ENCODE data around the gene SWT1. TPM values are rescaled to one million over a fixed set of nuclear protein-coding genes. Genes with fewer than 3 reads are reported as not detected.
"Not testable (repeated sequence)": the region's sequence is repeated elsewhere in the genome, so short reads cannot be mapped to it uniquely, and the experiment has no call there.

Gene SWT1
- total RNA-seq, 1 experiment from 2014 or later, result 2.0 TPM

DNA sequence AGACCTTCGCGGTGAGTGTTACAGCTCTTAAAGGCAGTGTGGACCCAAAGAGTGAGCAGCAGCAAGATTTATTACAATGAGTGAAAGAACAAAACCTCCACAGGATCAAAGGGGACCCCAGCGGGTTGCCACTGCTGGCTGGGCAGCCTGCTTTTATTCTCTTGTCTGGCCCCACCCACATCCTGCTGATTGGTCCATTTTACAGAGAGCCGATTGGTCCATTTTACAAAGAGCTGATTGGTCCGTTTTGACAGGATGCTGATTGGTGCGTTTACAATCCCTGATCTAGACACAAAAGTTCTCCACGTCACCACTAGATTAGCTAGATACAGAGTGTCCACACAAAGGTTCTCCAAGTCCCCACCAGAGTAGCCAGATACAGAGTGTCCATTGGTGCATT lies 164.1 kb downstream of the SWT1 start:
- DNase-seq (ENCODE audit: low spot score), result not testable (repeated sequence)

DNA sequence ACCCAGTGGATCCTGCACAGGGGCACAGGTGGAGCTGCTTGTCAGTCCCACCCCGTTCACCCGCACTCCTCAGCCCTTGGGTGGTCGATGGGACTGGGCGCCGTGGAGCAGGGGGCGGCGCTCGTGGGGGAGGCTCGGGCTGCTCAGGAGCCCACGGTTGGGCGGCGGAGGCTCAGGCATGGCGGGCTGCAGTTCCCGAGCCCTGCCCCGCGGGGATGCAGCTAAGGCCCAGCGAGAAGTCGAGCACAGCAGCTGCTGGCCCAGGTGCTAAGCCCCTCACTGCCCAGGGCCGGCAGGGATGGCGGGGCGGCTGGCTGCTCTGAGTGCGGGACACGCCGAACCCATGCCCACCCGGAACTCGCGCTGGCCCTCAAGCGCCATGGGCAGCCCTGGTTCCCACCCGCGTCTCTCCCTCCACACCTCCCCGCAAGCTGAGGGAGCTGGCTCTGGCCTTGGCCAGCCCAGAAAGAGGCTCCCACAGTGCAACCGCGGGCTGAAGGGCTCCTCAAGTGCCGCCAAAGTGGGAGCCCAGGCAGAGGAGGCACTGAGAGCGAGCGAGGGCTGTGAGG lies 164.8 kb downstream of the SWT1 start:
- DNase-seq (ENCODE audit: low spot score), result not testable (repeated sequence)

DNA sequence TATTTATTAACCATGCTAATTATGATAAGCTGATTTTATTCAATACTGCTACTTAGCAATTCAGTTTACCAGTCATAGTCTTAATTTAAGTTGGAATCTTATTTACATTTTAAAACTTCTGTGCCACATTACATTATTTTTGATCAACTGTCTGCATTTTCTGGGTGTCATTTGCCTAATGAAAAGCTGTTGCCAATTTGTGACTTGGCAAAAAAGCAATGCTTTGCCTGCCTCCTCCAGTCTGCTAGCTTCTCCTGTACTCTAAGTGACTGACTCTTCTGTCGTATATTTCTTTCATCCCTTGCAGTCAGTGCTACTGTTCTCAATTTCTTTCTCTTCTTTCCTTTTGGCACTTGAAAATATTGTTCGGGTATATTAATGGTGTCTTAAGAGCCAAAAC lies 165.7 kb downstream of the SWT1 start:
- no peak for DNase-seq (ENCODE audit: low spot score)

DNA sequence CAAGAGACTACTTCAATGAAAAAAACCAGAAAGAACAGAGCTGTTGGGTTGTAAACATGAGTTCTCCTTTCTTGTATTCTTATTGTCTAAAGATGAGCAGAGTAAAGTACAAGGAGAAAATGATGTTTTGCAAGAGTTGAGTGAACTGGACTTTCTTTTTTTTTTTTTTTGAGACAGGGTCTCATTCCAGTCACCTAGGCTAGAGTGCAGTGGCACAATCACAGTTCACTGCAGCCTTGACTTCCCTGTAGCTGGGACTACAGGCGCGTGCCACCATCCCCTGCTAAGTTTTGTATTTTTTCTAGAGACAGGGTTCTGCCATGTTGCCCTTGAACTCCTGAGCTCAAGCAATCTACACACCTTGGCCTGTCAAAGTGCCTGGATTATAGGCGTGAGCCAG lies 167.2 kb downstream of the SWT1 start:
- no peak for DNase-seq (ENCODE audit: low spot score)

DNA sequence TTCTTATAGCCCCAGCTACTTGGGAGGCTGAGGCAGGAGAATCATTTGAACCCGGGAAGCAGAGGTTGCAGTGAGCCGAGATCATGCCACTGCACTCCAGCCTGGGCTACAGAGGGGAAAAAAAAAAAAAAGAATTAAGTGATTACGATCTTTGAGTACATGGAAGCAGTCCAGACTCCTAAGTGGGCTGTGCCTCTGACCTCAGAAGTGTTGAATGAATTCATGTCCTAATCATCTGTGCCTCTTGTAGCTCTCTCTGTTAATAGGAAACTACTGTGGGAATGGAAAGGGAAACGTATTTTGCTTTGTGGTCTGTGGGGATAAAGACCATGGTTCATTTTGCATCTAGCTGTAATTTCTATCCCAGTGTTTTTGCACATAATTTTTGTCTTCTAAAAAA lies 168.4 kb downstream of the SWT1 start:
- no peak for DNase-seq (ENCODE audit: low spot score)

DNA sequence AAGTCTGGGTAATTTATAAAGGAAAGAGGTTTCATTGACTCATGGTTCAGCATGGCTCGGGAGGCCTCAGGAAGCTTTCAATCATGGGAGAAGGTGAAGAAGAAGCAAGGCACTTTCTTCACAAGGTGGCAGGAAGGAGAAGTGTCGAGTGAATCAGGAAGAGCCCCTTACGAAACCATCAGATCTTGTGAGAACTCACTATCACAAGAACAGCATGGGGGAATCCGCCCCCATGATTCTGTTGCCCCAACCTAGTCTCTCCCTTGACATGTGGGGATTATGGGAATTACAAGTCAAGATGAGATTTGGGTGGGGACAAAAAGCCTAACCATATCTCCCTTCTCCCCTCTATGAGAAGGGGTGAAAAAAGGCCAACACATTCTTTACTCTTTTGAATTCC lies 171.3 kb downstream of the SWT1 start:
- no peak for DNase-seq (ENCODE audit: low spot score)

DNA sequence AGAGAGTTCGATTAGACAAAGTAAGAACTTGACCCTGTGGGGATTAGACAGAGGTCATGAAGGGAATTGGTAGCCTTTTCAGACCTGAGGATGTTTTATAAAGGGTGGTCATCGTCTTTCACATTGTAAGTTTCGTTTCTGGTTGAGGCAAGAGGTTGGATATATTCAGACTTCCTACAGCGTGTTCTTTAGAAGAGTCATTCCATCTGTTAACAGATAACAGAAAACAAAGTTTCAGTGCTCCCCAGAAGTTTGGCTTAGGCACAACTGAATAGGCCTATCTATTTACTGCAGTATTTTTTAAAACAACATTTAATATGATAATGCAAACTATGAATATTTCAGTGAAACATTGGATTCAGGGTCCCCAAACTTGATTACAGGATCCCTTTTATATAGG lies 177.2 kb downstream of the SWT1 start:
- no peak for DNase-seq (ENCODE audit: low spot score)

DNA sequence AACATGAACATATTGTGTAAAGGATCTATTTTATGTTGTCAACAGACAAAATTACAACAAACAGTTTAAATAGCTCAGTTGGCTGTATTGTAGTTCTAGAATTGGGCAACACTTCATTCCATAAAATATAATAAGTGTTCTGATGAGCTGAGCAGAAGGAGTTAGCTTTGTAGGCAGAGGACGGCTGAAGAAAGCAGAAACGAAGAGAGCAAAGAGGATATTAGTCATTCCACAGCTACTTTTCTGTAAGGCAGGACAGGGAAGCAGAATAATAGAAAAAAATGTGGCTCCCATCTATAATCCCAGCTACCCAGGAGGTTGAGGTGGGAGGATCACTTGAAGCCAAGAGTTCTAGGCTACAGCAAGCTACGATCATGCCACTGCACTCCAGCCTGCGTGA lies 180.3 kb downstream of the SWT1 start:
- no peak for DNase-seq (ENCODE audit: low spot score)

DNA sequence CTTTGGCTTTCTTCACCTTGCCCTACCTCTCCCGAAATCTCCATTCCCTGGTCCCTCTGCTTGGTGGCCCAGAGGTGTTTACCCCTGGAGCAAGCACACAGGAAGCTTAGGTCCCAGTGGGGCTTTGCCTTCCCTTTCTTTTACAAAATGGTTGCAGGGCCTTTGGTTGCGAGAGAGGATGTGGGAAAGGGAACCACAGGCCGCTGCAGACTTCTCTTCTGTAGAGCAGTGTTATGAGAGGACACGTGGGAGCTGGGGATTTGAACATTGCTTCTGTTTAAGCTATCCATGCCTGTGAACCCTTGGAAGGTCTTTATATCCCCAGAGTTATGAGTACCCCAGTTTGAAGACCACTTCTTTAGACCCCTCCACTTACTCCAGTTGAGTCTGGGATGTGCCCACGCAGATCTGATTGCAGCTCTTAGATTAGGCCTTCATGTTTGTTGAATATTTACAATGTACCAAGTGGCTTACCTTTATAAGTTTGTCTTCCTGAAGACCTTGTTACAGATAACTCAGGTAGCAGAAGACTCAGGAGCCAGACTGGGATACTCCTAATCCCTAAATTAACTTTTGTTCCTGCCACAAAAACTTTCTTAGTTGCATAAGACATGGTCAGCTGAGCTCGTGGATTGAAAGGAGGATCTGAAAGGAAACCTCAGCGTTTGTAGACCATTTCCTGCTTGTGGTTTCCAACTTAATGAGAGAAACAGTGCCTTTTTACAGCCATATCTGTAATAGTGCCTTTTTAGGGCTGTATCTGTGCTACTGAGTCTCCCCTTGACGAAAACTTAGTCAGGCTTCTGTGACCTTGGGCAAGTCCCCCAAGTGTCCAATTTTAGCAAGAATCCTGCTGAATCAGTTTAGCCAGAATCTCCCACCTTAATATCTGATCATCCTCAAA lies 182.0 kb downstream of the SWT1 start:
- DNase-seq (ENCODE audit: low spot score), result peak; percentile 63

DNA sequence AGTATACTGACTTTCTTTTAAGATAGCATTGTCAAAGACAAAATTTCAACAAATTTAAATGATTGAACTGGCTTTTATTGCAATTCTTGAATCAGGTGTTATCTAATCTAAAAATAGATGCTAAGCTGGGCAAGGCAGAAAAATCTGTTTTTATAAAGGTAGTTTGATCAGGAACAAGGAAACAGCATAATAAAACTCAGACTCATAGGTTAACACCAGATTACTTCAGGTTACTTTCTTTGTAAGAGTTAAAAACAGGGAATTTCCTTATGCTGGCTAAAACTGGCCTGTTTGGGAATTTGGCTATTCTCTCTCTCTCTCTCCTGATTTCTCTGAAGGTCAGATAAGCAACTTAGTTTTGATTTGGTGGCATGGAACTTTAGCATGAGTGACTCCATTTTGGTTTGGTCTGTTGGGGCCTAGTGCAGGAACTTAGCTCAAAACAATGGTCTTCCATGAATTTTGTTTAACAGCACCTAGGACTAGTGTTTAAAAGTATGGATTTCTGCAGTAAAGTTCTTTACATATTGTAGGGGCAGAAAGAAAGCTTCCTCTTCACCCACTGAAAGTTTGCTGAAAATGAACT lies 184.3 kb downstream of the SWT1 start:
- no peak for DNase-seq (ENCODE audit: low spot score)

Other genes with a start within 250 kb of the SWT1 start
- 12.2 and 16.0 TPM in 2 replicates for gene NIBAN1, start 182.7 kb upstream of the SWT1 start, total RNA-seq (2014; rRNA removed; shearing (Covaris generic))
- gene RNF2, start 111.6 kb upstream of the SWT1 start, total RNA-seq (2014; rRNA removed; shearing (Covaris generic)), result 12.8 and 18.5 TPM in 2 replicates
- 24.3 and 29.3 TPM in 2 replicates for gene TRMT1L, start 214 bp upstream of the SWT1 start, total RNA-seq (2014; rRNA removed; shearing (Covaris generic))
- gene IVNS1ABP, start 160.1 kb downstream of the SWT1 start, total RNA-seq (2014; rRNA removed; shearing (Covaris generic)), result 39.6 and 47.5 TPM in 2 replicates

All from H4 (cell line).